ENCODE results near the gene TM9SF1.
"Not testable (repeated sequence)": the region's sequence is repeated elsewhere in the genome, so short reads cannot be mapped to it uniquely, and the experiment has no call there.

The TM9SF1 gene

DNA sequence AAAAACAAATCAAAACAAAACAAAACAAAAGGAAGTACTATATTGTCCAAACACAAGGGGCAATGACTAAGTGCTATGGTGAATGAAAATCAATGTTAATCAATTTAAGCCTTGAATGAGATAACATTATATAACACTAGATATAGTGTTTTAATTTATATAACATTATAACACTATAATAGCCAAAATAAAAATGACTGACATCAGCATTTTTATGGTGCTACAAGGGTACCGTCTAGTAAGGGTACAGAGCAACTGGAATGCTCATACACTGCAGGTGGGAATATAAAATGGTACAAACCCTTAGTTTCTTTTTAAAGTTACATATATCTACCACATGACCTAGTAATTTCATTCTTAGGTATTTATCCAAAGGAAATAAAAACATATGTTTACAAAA, 31.2 kb upstream of the TM9SF1 start:
- DNase-seq (ENCODE audit: low read depth) = no peak

DNA sequence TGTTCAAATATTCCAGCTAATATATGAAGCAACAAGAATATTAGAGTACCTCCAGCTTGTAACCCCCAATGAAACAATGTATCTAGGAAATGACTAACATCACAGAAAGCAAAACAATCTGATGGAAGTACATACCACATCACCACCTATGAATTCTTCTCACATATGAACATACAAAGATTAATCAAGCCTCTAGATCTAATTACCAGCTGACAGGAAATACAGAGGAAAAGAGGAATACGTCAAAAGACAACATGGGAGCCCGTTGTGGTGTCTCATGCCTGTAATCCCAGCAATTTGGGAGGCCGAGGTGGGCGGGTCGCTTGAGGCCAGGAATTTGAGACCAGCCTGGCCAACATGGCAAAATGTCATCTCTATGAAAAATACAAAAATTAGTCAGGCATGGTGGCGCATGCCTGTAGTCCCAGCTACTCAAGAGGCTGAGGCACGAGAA, 29.4 kb upstream of the TM9SF1 start:
- DNase-seq (ENCODE audit: low read depth) = peak; percentile 41

- not testable (repeated sequence) for DNase-seq (ENCODE audit: low read depth)
Observed at GRCh38 chr14:24222987-24223386, 27.7 kb upstream of the TM9SF1 start.

DNA sequence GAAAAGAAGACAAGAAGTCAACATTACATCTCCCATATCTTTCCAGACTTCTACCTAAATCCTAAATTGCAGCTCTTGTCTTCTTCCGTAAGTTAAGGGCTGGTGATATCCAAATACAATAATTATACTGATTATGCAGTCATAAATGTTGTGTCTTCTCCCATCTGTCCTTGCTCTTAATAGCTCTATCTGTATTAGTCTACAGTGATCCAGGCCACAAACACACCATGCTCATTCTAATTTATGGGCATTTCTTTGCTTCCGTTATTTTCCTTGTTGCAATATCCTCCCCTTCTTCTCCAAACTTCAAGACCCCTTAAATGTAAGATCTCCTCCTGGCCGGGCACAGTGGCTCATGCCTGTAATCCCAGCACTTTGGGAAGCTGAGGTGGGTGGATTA, 24.3 kb upstream of the TM9SF1 start:
- no peak for DNase-seq (ENCODE audit: low read depth)

DNA sequence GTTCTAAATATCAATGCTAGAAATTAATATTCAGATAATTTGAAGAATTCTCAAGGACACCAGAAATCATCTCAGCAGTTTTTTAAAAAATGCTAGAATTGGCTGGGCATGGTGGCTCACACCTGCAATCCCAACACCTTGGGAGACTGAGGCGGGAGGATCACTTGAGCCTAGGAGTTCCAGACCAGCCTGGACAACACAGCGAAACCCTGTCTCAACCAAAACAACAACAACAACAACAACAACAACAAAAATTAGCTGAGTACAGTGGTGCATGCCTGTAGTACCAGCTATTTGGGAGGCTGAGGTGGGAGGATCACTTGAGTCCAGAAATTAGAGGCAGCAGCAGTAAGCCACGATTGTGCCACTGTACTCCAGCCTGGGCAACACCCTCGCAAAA, 23.8 kb upstream of the TM9SF1 start:
- DNase-seq (ENCODE audit: low read depth) = no peak

- DNase-seq (ENCODE audit: low read depth) = not testable (repeated sequence)
Observed at GRCh38 chr14:24216876-24217275, 21.6 kb upstream of the TM9SF1 start.

GRCh38 chr14:24216345-24216699, 21.1 kb upstream of the TM9SF1 start:
- no peak for DNase-seq (ENCODE audit: low read depth)

GRCh38 chr14:24215495-24216344, 20.5 kb upstream of the TM9SF1 start, which contains the start of gene MDP1:
Gene MDP1 (minus strand): TSS chr14:24216066. CDS start chr14:24215955, 111 bp downstream.
- peak; percentile 87 for DNase-seq (ENCODE audit: low read depth)

- DNase-seq (ENCODE audit: low read depth) = no peak
Observed at GRCh38 chr14:24213866-24214662, 18.8 kb upstream of the TM9SF1 start.

DNA sequence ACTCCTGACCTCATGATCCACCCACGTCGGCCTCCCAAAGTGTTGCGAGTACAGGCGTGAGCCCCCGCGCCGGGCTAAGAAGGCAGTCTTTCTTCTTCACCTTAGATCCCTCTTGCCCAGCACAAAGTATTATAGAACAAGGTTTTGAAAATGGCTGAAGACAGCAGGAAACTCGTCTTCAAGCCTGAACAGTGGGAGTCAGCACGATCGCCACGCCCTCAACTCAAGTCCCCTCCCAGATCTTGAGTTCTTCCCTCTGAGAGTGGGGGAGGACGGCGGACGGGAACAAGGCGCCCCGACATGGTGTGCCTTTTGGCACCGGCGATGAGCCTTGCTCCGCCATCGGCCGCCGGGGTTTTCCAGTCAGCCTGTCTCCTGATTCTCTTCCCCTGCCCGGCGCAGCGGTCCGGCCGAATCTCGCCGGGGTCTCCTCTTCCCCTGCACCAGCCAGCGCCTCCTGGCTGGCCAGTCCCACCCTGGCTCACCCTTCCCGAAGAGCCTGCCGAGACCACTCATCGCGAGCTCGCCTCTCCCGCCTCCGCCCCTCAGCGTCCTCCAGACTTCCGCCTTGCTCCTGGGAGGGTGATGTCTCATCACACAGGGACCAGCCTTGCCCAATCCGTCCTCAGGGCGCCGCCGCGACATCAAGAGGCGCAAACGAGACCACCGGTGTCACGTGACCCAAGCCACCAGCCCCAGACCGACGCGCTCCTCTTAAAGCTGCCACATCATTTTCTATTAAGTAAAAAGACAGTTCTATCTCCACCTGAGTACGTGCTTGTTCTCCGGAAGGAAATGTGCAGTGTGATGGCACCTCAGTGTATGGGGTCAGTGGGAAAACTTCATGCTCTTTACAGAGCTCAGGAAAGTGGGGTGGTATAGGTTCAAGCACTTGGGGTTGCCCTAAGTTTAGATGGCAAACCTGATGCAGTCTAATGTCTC, 18.0 kb upstream of the TM9SF1 start, which contains the start of gene CHMP4A:
Gene CHMP4A, minus strand, starts transcription at position 565 of the 942 bp plus-strand sequence. Its CDS starts 49 bp downstream, at position 516.
- DNase-seq (ENCODE audit: low read depth) = peak; percentile 98

- DNase-seq (ENCODE audit: low read depth) = no peak
Observed at GRCh38 chr14:24211311-24211710, 16.1 kb upstream of the TM9SF1 start.

GRCh38 chr14:24207625-24208024, 12.4 kb upstream of the TM9SF1 start:
- no peak for DNase-seq (ENCODE audit: low read depth)

DNA sequence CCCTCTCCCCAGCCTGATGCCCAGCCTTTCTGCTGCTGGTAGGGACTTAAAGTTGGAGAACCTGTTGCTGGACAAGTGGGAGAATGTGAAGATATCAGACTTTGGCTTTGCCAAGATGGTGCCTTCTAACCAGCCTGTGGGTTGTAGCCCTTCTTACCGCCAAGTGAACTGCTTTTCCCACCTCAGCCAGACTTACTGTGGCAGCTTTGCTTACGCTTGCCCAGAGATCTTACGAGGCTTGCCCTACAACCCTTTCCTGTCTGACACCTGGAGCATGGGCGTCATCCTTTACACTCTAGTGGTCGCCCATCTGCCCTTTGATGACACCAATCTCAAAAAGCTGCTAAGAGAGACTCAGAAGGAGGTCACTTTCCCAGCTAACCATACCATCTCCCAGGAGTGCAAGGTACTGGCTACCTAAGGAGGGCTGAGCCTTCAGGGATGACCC, 11.9 kb upstream of the TM9SF1 start:
- DNase-seq (ENCODE audit: low read depth) = no peak

DNA sequence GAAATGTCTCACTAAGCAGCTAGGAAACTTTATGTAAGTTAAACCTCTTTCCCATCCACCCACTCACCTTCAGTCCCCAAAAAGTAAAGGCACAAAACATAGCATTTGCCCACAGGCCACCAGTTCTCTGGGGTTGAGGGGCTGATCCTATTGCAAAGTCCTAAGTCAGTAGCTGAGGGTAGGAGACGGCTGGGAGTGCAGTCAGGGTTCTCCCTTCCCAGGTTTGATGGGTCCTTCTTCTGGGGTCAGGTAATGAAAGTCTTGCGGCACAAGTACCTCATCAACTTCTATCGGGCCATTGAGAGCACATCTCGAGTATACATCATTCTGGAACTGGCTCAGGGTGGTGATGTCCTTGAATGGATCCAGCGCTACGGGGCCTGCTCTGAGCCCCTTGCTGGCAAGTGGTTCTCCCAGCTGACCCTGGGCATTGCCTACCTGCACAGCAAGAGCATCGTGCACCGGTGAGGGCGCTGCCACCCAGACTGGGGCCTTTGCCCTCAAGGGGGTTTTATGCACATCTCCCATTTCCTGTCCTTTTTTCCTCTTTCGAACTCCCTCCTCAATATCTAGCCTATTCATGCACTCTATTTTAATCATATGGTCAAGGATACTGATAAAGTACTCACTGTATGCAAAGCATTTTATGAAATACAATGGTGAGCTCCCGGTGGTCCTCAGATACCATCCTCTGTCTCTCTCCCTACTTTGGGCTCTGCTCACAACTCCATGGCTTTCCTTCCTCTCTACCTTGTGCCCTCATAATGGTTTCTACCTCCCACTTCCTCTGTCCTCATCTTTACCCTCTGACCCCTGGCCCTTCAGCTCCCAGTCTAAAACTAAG, 11.2 kb upstream of the TM9SF1 start:
- no peak for DNase-seq (ENCODE audit: low read depth)

GRCh38 chr14:24204163-24205146, 9.2 kb upstream of the TM9SF1 start:
- no peak for DNase-seq (ENCODE audit: low read depth)

DNA sequence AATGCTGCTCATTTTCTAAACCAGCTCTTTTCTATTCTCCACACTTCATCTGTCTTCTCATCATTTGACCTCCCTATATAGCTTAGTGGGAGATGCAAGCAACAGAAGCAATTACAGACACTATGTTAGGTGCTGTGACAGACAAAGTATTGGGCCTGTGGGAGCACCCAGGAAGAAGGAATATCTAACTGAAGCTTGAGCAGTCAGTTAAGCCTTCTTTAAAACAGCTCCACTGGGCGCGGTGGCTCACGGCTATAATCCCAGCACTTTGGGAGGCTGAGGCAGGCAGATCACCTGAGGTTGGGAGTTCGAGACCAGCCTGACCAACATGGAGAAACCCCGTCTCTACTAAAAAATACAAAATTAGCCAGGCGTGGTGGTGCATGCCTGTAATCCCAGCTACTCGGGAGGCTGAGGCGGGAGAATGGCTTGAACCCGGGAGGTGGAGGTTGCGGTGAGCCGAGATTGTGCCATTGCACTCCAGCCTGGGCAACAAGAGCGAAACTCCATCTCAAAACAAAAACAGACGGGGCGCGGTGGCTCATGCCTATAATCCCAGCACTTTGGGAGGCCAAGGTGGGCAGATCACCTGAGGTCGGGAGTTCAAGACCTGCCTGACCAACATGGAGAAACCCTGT, 8.1 kb upstream of the TM9SF1 start:
- not testable (repeated sequence) for DNase-seq (ENCODE audit: low read depth)

DNA sequence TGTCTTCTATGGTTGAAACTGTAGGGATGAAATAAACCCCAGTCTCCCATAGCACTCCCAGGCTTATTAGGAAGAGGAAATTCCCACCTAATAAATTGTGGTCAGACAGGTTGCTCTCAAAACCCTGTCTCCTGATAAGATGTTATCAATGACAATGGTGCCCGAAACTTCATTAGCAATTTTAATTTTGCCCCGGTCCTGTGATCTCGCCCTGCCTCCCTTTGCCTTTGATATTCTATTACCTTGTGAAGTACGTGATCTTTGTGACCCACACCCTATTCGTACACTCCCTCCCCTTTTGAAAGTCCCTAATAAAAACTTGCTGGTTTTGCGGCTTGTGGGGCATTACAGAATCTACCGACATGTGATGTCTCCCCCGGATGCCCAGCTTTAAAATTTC, 7.3 kb upstream of the TM9SF1 start:
- not testable (repeated sequence) for DNase-seq (ENCODE audit: low read depth)

DNA sequence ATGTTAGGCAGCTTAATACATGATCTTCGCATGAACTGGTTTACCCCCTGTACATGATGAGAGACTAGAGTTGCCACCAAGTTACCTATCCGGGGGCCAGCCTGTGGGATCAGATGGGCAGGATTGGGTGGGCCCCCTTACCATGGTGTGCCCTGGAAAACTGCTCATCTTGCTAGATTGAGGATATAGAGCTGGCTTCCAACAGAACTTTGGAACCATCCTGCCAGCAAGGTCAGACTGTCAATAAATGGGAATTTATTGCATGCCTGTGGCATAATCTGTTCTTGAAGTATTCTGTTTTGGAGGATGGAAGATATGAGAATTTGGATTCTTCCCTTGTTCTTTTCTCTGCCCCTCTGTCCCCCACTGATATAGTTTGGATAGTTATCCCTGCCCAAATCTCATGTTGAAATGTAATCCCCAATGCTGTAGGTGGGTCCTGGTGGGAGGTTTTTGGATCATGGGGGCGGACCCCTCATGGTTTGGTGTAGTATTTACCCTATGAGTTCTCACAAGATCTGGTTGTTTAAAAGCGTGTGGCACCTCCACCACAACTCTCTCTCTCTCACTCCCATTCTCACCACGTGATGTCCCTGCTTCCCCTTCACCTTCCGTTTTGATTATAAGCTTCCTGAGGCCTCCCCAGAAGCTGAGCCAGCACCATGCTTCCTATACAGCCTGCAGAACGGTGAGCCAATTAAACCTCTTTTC, 3.7 kb upstream of the TM9SF1 start:
- DNase-seq (ENCODE audit: low read depth) = no peak

All from fibroblast of gingiva (primary cell).